Measurements from ENCODE around the gene SLC25A42. TPM values are rescaled to one million over a fixed set of nuclear protein-coding genes. Genes with fewer than 3 reads are reported as not detected.
A peak's percentile ranks its signal among the peaks of the same experiment; 100 is the strongest.

SLC25A42 gene
- total RNA-seq, 2 donors from 2014 or later: 6.6 to 7.2 TPM

GRCh38 chr19:19064098-19064722, 416 bp downstream of the SLC25A42 start:
- no peak for DNase-seq
- peaks cover 16% of the 10 kb centered on the region for H3K27me3 ChIP-seq (ENCODE audit: control insufficient read depth, insufficient read depth, low read length, poor library complexity, severe bottlenecking)
- H3K27me3 Mint-ChIP-seq (ENCODE audit: insufficient read depth): peaks cover 36% of the 10 kb centered on the region
- peaks cover 7% of the 10 kb centered on the region for H3K36me3 ChIP-seq (ENCODE audit: control insufficient read depth, insufficient read depth, low read length)
- no peaks in the 10 kb centered on the region for H3K4me1 ChIP-seq (ENCODE audit: control insufficient read depth, insufficient read depth, low read length)
- peaks cover 19% of the 10 kb centered on the region for H3K4me1 Mint-ChIP-seq
- peak overlapping the region; percentile 78 for H3K4me3 ChIP-seq (ENCODE audit: low read length)
- H3K9me3 ChIP-seq (ENCODE audit: control insufficient read depth, low read length): no peaks in the 10 kb centered on the region
- H3K36me3 Mint-ChIP-seq (ENCODE audit: low read depth): peaks cover 16% of the 10 kb centered on the region
- H3K4me3 Mint-ChIP-seq: peak overlapping the region; percentile 59
- TF ChIP-seq CTCF (conservative IDR thresholded peaks at IDR 0.05): peak; percentile 49
- H3K27ac ChIP-seq (ENCODE audit: low read depth, low read length): no peak overlapping the region
- no peaks in the 10 kb centered on the region for H3K9me3 Mint-ChIP-seq
- peak overlapping the region; percentile 15 for H3K9ac ChIP-seq (ENCODE audit: extremely low read depth, low read length, poor library complexity, severe bottlenecking)
- no peak overlapping the region for H3K27ac Mint-ChIP-seq
- WGBS, 2 experiments (ENCODE audit: insufficient coverage in 1 of 2, insufficient read length in 1 of 2): 14 to 46% methylated on average over 2 to 26 of the region's 29 CpGs

- peaks cover 19% of the 10 kb centered on the region for H3K4me1 Mint-ChIP-seq
- Histone ChIP-seq H3K27ac (ENCODE audit: low read depth, low read length) (no peak overlapping the region), H3K27me3 (ENCODE audit: control insufficient read depth, insufficient read depth, low read length, poor library complexity, severe bottlenecking) (peaks cover 16% of the 10 kb centered on the region)
Measured at GRCh38 chr19:19064811-19065745, 1.3 kb downstream of the SLC25A42 start.

More at GRCh38 chr19:19064811-19065745, 1.3 kb downstream of the SLC25A42 start:
- Histone ChIP-seq H3K4me3 (ENCODE audit: low read length) (peak overlapping the region; percentile 78), H3K9ac (ENCODE audit: extremely low read depth, low read length, poor library complexity, severe bottlenecking) (no peak overlapping the region), H3K4me1 (ENCODE audit: control insufficient read depth, insufficient read depth, low read length) (no peaks in the 10 kb centered on the region), H3K36me3 (ENCODE audit: control insufficient read depth, insufficient read depth, low read length) (peaks cover under 1% of the 10 kb centered on the region), H3K9me3 (ENCODE audit: control insufficient read depth, low read length) (no peaks in the 10 kb centered on the region)
- no peak for TF ChIP-seq CTCF (conservative IDR thresholded peaks at IDR 0.05)
- Mint-ChIP-seq H3K36me3 (ENCODE audit: low read depth) (peaks cover 8% of the 10 kb centered on the region), H3K27me3 (ENCODE audit: insufficient read depth) (peaks cover 40% of the 10 kb centered on the region), H3K4me3 (peak overlapping the region; percentile 59), H3K9me3 (no peaks in the 10 kb centered on the region), H3K27ac (no peak overlapping the region)
- WGBS, 2 experiments (ENCODE audit: insufficient coverage in 1 of 2, insufficient read length in 1 of 2): 23 to 26% methylated on average over 17 to 25 of the region's 25 CpGs
- peak; percentile 71 for DNase-seq
